SK-N-SH treated with all-trans-retinoic acid at 6 μM for 48 hours (cell line): Measurements from ENCODE around the gene GGACT.

Experiments used
- ATAC-seq: fragments of 200-7000 bp; cut with Tn5 transposase; 3 replicates; pipeline ENCODE4 v1.9.1; 2020; ENCODE audit warnings: mild to moderate bottlenecking, moderate library complexity
- ARNTL ChIP-seq: fragments of 450-650 bp; formaldehyde crosslinking; IDR thresholded peaks from 2 replicates; pipeline ENCODE4 v1.5.0; 2020; ENCODE audit warnings: low read depth, mild to moderate bottlenecking, moderate library complexity, borderline replicate concordance
- BACH2 ChIP-seq: fragments of 250-450 bp; sonication (Bioruptor Pico); IDR thresholded peaks from 2 replicates; pipeline ENCODE4 v1.9.0; 2021; ENCODE audit warnings: mild to moderate bottlenecking, borderline replicate concordance
- CSDC2 ChIP-seq: fragments of 250-450 bp; sonication (Bioruptor Pico); IDR thresholded peaks from 2 replicates; pipeline ENCODE4 v1.5.0; 2020; ENCODE audit warnings: mild to moderate bottlenecking, moderate library complexity
- CSRNP3 ChIP-seq: fragments of 250-450 bp; sonication (Bioruptor Pico); IDR thresholded peaks from 2 replicates; pipeline ENCODE4 v1.5.1; 2021; ENCODE audit warnings: mild to moderate bottlenecking, moderate library complexity
- ESRRG ChIP-seq: fragments of 250-450 bp; sonication (Bioruptor Pico); IDR thresholded peaks from 2 replicates; pipeline ENCODE4 v1.6.1; 2021; ENCODE audit warnings: mild to moderate bottlenecking
- GLIS3 ChIP-seq: fragments of 250-450 bp; sonication (Bioruptor Pico); IDR thresholded peaks from 2 replicates; pipeline ENCODE4 v1.5.0; 2020; ENCODE audit warnings: mild to moderate bottlenecking, moderate library complexity
- ISL1 ChIP-seq: fragments of 250-450 bp; sonication (Bioruptor Pico); IDR thresholded peaks from 2 replicates; pipeline ENCODE4 v2.1.2; 2022; ENCODE audit warnings: mild to moderate bottlenecking, moderate library complexity
- OSR1 ChIP-seq: fragments of 250-450 bp; sonication (Bioruptor Pico); IDR thresholded peaks from 2 replicates; pipeline ENCODE4 v1.8.0; 2022; ENCODE audit warnings: moderate library complexity, mild to moderate bottlenecking, inconsistent platforms
- PPARA ChIP-seq: fragments of 250-450 bp; sonication (Bioruptor Pico); IDR thresholded peaks from 2 replicates; pipeline ENCODE4 v1.5.0; 2020; ENCODE audit warnings: mild to moderate bottlenecking, borderline replicate concordance
- RARB ChIP-seq: fragments of 250-450 bp; sonication (Bioruptor Pico); IDR thresholded peaks from 2 replicates; pipeline ENCODE4 v1.8.0; 2021; ENCODE audit warnings: mild to moderate bottlenecking, moderate library complexity
- TOX ChIP-seq: fragments of 250-450 bp; sonication (Bioruptor Pico); IDR thresholded peaks from 2 replicates; pipeline ENCODE4 v1.8.0; 2021; ENCODE audit warnings: mild to moderate bottlenecking, moderate library complexity, borderline replicate concordance
- TSHZ2 ChIP-seq: fragments of 250-450 bp; sonication (Bioruptor Pico); IDR thresholded peaks from 2 replicates; pipeline ENCODE4 v1.5.0; 2020; ENCODE audit warnings: mild to moderate bottlenecking, moderate library complexity
- ZC3H10 ChIP-seq: fragments of 250-450 bp; sonication (Bioruptor Pico); IDR thresholded peaks from 2 replicates; pipeline ENCODE4 v1.5.1; 2021; ENCODE audit warnings: mild to moderate bottlenecking, moderate library complexity
- ZNF565 ChIP-seq: fragments of 450-650 bp; formaldehyde crosslinking; conservative IDR thresholded peaks from 2 replicates; pipeline ENCODE4 v1.5.0; 2020; ENCODE audit warnings: low read depth, mild to moderate bottlenecking, moderate library complexity
- ZNF70 ChIP-seq: fragments of 450-650 bp; formaldehyde crosslinking; IDR thresholded peaks from 2 replicates; pipeline ENCODE4 v1.5.0; 2020; ENCODE audit warnings: mild to moderate bottlenecking, moderate library complexity
- ZNF8 ChIP-seq: fragments of 450-650 bp; formaldehyde crosslinking; IDR thresholded peaks from 2 replicates; pipeline ENCODE4 v1.5.0; 2020; ENCODE audit warnings: mild to moderate bottlenecking, moderate library complexity
- TF ChIP-seq, protein P1 (sequence below): fragments of 250-450 bp; sonication (Bioruptor Pico); IDR thresholded peaks from 2 replicates; pipeline ENCODE4 v1.5.1; 2020; ENCODE audit warnings: low read depth, mild to moderate bottlenecking, moderate library complexity
- TF ChIP-seq, protein P2 (sequence below): fragments of 250-450 bp; sonication (Bioruptor Pico); IDR thresholded peaks from 2 replicates; pipeline ENCODE4 v1.8.0; 2021; ENCODE audit warnings: low read depth, mild to moderate bottlenecking, moderate library complexity, borderline replicate concordance

Gene GGACT

DNA sequence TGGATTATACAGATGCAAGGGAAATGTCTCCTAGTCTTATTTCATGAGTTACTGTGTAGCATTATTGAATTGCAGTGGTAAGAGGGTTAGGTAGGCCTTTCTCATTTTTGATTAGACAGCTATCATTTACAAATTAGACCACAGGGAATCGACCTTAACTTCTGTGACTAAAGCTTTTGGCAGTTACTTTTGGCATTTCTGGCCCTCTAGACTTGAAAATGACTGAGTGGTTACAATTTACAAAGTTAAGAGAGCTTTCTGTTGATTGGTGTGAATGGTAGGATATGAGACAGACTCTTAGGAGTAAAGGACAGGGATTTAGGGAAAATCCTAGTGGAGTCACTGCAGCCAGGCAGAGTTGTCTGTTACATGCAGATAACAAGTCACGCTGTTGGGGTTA, 86.1 kb downstream of the GGACT start (continued):
- TF ChIP-seq TSHZ2 (no peak), ISL1 (no peak), CSRNP3 (CRISPR knock-in tag) (no peak)

DNA sequence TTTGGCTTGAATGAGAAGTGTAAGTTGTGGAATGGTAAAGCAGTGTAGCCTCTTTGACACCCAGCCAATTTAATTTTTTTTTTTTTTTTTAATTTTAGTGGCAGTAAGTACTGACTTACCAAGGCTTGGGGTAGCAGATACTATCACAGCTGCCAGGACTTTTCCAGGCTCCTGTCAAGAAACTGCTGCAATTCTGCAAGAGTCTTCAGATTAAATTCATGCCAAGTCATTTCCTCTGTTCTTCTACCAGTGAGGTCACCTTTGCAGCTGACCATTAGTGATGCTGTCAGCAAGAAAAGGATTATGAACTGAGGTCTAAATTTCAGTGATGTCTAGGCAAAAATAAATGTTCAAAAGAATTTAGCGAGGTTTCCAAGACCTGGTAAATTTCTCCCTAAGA, 91.2 kb downstream of the GGACT start:
- TF ChIP-seq ZC3H10 (no peak), ZNF8 (CRISPR knock-in tag) (no peak), OSR1 (CRISPR knock-in tag) (no peak), PPARA (CRISPR knock-in tag) (no peak), CSDC2 (CRISPR knock-in tag) (no peak), ZNF70 (CRISPR knock-in tag) (no peak), TSHZ2 (no peak)
- TF ChIP-seq, protein P1, sequence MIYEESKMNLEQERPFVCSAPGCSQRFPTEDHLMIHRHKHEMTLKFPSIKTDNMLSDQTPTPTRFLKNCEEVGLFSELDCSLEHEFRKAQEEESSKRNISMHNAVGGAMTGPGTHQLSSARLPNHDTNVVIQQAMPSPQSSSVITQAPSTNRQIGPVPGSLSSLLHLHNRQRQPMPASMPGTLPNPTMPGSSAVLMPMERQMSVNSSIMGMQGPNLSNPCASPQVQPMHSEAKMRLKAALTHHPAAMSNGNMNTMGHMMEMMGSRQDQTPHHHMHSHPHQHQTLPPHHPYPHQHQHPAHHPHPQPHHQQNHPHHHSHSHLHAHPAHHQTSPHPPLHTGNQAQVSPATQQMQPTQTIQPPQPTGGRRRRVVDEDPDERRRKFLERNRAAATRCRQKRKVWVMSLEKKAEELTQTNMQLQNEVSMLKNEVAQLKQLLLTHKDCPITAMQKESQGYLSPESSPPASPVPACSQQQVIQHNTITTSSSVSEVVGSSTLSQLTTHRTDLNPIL (CRISPR knock-in tag): no peak
- TF ChIP-seq, all 23 proteins: peak for 0
- ATAC-seq: peak; percentile 80

DNA sequence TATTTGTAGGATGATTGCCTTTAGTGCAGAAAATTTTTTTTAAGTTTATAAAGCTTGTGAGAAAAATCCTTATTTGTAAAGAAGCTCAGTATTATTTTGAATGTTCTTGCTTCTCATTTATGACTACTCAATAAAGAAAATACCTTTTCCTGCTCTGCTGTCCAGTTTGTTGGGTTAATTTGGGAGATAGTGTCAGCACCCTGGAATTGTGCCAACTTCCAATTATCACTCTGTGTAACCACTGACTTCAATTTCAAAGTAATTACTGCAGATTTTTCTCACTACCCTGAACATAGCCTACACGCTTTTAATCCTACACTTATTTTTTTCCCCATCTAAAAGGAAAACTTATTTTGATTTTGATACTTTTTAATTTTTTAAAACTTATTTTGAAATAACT, 93.1 kb downstream of the GGACT start:
- TF ChIP-seq RARB (CRISPR knock-in tag) (no peak), GLIS3 (CRISPR knock-in tag) (no peak), TOX (no peak), ZC3H10 (no peak), CSDC2 (CRISPR knock-in tag) (no peak), ARNTL (CRISPR knock-in tag) (no peak), ZNF8 (CRISPR knock-in tag) (no peak), BACH2 (no peak), ZNF565 (CRISPR knock-in tag) (no peak), ZNF70 (CRISPR knock-in tag) (no peak), ESRRG (CRISPR knock-in tag) (no peak), PPARA (CRISPR knock-in tag) (no peak)
- TF ChIP-seq, protein P2, sequence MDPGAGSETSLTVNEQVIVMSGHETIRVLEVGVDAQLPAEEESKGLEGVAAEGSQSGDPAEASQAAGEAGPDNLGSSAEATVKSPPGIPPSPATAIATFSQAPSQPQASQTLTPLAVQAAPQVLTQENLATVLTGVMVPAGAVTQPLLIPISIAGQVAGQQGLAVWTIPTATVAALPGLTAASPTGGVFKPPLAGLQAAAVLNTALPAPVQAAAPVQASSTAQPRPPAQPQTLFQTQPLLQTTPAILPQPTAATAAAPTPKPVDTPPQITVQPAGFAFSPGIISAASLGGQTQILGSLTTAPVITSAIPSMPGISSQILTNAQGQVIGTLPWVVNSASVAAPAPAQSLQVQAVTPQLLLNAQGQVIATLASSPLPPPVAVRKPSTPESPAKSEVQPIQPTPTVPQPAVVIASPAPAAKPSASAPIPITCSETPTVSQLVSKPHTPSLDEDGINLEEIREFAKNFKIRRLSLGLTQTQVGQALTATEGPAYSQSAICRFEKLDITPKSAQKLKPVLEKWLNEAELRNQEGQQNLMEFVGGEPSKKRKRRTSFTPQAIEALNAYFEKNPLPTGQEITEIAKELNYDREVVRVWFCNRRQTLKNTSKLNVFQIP (CRISPR knock-in tag): no peak
- TF ChIP-seq, protein P1 (CRISPR knock-in tag): no peak
- TF ChIP-seq, all 23 proteins: peak for 0
- no peak for ATAC-seq
